Activated CD8-positive, alpha-beta memory T cell treated with anti-CD3 and anti-CD28 coated beads, Interleukin-2, amount 50 U/mL, for 24 hours (primary cell): Measurements from ENCODE around the gene LILRB4.
"Not testable (repeated sequence)": the region's sequence is repeated elsewhere in the genome, so short reads cannot be mapped to it uniquely, and the experiment has no call there.

Source experiments
- DNase-seq: peaks from one replicate; pipeline ENCODE4 v3.0.0-alpha.2; 2020; ENCODE audit errors: extremely low read depth

The LILRB4 gene

DNA sequence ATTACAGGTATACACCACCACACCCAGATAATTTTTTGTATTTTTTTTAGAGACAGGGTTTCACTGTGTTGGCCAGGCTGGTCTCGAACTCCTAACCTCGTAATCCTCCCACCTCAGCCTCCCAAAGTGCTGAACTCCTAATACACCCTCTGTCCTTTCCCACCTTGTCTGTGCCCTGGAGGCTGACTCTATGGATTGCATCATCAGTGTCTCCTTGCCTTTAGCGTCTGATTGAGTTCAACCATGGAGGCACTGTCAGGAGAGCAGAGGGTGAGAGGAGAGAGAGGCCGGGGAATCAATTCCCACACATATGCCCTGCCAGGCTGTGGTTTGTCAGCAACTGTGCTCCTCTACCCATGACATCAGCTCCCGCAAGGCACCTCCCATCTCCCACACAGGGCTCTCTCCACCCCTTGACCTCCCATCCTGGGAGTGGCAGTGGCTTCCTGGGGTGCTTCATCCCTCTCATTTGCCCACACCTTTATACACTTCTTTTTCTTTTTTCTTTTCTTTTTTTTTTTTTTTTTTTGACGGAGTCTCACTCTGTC is 12.6 kb upstream of the LILRB4 start:
- no peak for DNase-seq

DNA sequence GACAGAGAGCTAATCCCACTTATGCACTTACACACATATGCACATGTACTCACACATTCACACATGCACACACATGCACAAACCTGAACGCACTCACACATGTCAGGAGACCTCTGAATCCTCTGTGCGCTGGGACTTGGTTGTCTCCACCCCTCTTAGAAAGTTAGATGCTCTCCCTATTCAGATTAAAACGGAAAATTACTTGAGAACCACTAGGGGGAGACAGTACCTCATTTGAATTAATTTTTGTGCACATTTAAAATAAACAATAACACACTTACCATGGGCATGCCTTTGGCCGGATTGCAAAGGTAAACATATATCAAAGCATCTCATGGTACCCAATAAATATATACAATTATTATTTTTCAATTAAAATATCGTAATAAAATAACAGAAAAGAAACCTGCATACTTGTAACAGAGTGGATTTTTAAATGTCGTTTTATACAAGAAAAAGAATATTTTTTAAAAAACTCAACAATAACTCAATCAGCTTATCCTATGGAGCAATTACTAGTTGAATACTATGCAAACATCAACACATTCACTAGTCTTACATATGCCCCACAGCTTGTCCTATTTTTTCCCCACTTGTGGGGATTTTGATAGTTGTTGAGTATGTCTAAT is 9.5 kb upstream of the LILRB4 start:
- no peak for DNase-seq

- no peak for DNase-seq
Observed at GRCh38 chr19:54654447-54655321, 8.1 kb upstream of the LILRB4 start.

DNA sequence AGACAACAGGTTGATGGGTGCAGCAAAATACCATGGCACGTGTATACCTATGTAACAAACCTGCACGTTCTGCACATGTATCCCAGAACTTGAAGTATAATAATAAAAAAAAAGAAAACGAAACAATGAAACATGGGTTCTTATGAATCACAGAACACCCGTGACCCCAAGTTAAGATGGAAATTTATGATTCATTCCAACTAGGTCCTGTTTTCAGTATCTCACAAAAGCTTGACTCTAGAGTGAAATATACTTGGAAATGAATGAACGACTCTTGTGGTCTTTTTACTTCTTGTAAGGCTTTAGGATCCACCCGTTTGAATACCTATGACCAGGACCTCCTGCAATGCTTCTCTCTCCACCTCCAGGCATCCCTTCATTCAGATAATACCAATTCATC is 3.5 kb upstream of the LILRB4 start:
- DNase-seq = no peak

GRCh38 chr19:54660306-54660705 is 2.5 kb upstream of the LILRB4 start:
- DNase-seq = no peak

GRCh38 chr19:54660964-54661363 is 1.8 kb upstream of the LILRB4 start:
- DNase-seq = no peak

DNA sequence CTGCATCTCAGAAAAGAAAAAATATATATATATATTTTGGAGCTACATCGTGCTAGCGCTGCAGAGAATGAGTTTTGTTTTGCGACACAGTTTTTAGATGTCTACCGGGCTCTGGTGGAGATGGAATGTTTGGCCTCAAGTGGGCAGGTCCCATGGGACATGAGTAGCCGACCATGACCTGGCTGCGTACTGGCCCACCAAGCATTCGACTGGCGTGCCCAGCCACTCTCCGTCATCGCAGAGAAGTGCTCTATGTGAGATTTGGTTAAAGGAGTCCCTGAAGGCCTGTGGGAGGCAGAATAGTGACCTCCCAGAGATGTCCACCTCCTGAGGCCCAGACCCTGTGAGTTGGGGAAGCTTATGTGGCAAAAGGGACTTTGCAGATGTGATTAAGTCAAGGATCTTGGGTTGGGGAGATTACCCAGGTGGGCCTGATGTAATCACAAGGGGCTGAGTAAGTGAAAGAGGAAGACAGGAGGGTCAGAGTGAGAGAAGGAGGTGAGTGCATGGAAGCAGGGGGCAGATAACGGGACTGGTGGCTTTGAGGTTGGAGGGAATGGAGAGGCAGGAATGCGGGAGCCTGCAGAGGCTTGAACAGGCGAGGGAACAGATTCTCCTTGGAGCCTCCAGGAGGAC is 821 bp upstream of the LILRB4 start:
- DNase-seq = no peak

DNA sequence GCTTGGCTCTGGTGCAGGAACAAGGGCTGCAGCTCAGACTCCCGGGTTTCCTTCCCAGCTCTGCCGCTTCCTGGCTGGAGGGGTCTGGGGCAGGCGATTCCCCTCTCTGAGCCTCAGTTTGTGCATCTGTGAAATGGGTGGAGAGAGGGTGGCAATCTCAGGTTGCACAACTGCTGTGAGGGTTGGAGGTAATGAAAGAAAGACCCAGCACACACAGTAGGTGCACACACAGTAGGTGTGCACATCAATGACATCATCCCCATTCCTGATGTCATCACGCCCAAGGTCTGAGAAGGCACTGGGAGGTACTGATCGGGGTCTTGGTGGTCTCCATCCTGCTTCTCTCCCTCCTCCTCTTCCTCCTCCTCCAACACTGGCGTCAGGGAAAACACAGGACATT is 2.7 kb downstream of the LILRB4 start:
- DNase-seq = no peak

- no peak for DNase-seq
Observed at GRCh38 chr19:54667217-54667616, 4.4 kb downstream of the LILRB4 start.

DNA sequence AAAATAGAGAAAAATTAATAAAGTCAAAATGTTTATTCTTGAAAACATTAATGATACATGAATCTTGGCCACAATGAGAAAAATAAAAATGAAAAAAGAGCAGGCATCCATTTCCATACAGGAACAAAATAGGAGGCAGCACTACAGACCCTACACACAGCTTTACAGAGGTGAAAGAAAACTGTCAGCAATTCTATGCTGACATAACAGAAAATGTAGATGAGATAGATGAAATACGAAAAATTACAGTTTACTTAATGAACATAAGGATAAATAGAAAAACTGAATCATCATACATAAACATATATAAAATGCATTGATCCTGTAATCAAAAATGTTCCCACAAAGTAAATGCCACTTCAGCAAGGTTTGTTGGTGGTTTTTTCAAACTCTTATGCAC is 5.6 kb downstream of the LILRB4 start:
- no peak for DNase-seq

GRCh38 chr19:54670576-54671357 is 8.0 kb downstream of the LILRB4 start:
- no peak for DNase-seq

DNA sequence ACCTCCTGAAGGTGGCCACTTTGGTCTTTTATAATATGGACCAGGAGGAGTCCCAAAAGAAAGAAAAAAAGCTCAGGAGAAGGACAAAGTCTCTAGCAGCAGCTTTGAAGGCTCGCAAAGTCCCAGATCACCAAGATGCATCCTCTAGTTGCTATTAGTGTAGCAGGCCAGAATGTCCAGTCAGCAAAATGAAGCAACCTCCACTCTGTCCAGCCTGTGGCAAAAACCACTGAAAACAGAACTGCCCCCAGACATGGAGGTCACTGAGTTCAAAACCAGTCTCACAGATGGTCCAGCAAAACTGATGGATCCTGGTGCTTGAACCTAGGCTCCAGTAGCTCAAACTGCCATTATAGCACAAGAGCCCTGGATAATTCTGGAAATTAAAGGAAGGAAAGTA is 10.4 kb downstream of the LILRB4 start:
- DNase-seq = no peak

GRCh38 chr19:54674021-54674617 is 11.3 kb downstream of the LILRB4 start:
- no peak for DNase-seq

GRCh38 chr19:54676210-54676834 is 13.5 kb downstream of the LILRB4 start:
- not testable (repeated sequence) for DNase-seq

DNA sequence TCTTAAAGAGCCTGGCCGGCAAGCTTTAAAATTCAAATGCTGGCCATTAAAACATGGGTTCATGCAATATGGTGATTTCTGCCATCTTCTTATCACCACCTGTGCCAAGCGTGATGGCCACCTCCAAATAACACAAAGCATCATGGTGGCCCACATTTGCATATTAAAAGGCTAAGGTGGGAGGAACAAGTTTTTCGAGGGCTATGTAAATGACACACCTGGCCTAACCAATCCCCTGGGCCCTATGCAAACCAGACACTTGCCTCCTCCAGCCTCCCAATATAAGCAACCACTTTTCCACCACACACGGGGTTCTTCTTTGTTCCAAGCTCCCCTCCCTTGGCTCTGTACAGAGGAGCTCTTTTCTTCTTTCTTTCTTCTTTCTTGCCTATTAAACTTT is 14.4 kb downstream of the LILRB4 start:
- DNase-seq = no peak

DNA sequence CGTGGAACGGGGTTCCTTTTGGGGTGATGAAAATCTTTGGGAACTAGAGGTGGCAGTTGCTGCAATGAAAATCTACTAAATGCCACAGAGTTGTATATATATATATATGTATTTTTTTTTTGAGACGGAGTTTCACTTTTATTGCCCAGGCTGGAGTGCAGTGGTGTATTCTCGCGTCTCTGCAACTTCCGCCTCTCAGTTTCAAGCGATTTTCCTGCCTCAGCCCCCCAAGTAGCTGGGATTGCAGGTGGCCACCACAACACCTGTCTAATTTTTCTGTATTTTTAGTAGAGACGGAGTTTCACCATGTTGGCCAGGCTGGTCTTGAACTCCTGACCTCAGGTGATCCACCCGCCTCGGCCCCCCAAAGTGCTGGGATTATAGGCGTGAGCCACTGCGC is 18.8 kb downstream of the LILRB4 start:
- not testable (repeated sequence) for DNase-seq

DNA sequence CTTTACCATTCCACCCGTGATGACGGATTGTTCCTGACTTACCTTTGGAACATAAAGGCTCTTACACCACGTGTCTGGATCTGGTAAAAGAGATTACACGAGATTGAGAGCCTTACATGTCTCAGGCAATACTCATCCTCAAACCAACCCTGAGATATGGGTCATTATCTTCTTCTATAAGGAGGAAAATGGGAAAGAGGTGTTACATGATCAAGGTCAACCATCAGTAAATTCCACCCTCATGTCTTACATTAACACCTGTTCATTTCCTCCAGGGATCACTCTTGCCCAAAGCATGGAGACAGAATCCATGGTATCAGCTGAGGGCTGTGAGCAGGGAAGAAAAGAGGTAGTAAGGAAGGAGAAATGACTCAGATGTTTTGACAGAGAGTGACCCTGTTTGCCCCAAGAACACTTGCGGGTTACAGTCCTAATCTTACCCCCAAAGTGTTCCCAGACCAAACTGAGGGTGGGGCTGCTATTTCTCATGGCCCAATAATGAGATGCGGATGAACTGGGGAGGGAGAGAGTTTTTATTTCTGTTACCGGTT is 19.6 kb downstream of the LILRB4 start:
- no peak for DNase-seq

DNA sequence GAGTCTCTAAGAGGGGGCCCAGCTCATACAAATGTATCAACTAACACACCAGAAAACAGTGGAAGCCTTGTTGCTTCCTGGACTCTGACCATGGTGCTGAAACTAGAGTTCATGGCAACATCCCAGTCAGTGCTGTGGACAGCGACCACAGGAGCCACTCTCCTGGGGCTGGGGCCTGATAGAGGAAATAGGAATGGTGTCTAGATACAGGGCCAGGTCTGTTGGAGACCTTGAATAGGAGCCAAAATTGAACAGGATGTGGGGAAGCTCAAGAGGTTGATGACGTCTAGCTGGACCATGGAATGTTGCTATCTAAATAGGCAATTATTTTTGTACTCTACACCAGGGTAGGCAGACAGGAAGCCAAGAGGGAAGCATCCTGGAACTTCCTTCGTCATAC is 21.7 kb downstream of the LILRB4 start:
- no peak for DNase-seq

GRCh38 chr19:54691582-54692297 is 29.0 kb downstream of the LILRB4 start:
- DNase-seq = no peak

DNA sequence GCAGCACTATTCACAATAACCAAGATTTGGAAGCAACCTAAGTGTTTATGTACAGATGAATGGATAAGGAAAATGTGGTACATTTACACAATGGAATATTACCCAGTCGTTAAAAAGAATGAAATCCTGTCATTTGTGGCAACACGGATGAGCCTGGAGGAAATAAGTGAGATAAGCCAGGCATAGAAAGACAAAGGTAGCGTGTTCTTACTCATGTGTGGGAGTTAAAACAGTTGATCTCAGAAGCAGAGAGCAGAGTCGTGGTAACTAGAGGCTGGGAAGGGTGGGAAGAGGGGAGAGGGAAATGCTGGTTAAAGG is 29.5 kb downstream of the LILRB4 start:
- no peak for DNase-seq
